GM12878 (cell line): ENCODE results near the gene ANKRD16. TPM values are rescaled to one million over a fixed set of nuclear protein-coding genes. Genes with fewer than 3 reads are reported as not detected.

Experiments used
- BCL11A ChIP-seq: IDR thresholded peaks from 2 replicates; pipeline ENCODE4 v1.6.1; 2011; ENCODE audit warnings: low read depth, low read length
- BRCA1 ChIP-seq: IDR thresholded peaks from 2 replicates; pipeline ENCODE4 v1.6.1; 2011; ENCODE audit warnings: low read depth, low read length, improper control_type of control experiment
- CBFB ChIP-seq: IDR thresholded peaks from 2 replicates; pipeline ENCODE4 v1.6.1; 2016; ENCODE audit warnings: antibody characterized with exemption, low read depth
- CBX5 ChIP-seq: sonication (generic); IDR thresholded peaks from 2 replicates; pipeline ENCODE4 v1.6.1; 2016; ENCODE audit warnings: low read depth, moderate library complexity, mild to moderate bottlenecking, inconsistent platforms
- EED ChIP-seq: sonication (generic); IDR thresholded peaks from 2 replicates; pipeline ENCODE4 v1.6.1; 2016; ENCODE audit warnings: antibody characterized with exemption, low read depth
- EGR1 ChIP-seq, 2 experiments: IDR thresholded peaks; 1 replicate in 1 of 2; 2 replicates in 1 of 2; pipeline ENCODE4 v1.6.1; 2011 to 2012; ENCODE audit warnings: low read depth in 2 of 2, low read length in 2 of 2, borderline replicate concordance in 1 of 2, mild to moderate bottlenecking in 1 of 2, moderate library complexity in 1 of 2
- FOXK2 ChIP-seq: fragments of 450-650 bp; IDR thresholded peaks from 2 replicates; pipeline ENCODE4 v1.6.1; 2017; ENCODE audit warnings: mild to moderate bottlenecking, moderate library complexity
- IKZF1 ChIP-seq: fragments of 450-650 bp; conservative IDR thresholded peaks from 2 replicates; pipeline ENCODE4 v1.6.1; 2017; ENCODE audit warnings: antibody characterized with exemption, mild to moderate bottlenecking
- IKZF2 ChIP-seq, 2 experiments: fragments of 450-650 bp; IDR thresholded peaks; 2 replicates each; pipeline ENCODE4 v1.6.1; 2017; ENCODE audit warnings: mild to moderate bottlenecking in 2 of 2, moderate library complexity in 2 of 2
- MEF2A ChIP-seq: IDR thresholded peaks from 2 replicates; pipeline ENCODE4 v1.6.1; 2011; ENCODE audit warnings: low read depth, mild to moderate bottlenecking, low read length, moderate library complexity; ENCODE audit not compliant: insufficient read depth
- MYC ChIP-seq: IDR thresholded peaks from 2 replicates; pipeline ENCODE4 v1.6.1; 2011; ENCODE audit warnings: mild to moderate bottlenecking, low read length, moderate library complexity, inconsistent platforms; ENCODE audit not compliant: insufficient read depth, insufficient replicate concordance, insufficient read length, severe bottlenecking
- NFIC ChIP-seq: IDR thresholded peaks from 2 replicates; pipeline ENCODE4 v1.6.1; 2012; ENCODE audit warnings: low read depth, mild to moderate bottlenecking, inconsistent platforms, low read length, moderate library complexity
- NR2F1 ChIP-seq: fragments of 450-650 bp; conservative IDR thresholded peaks from 2 replicates; pipeline ENCODE4 v1.6.1; 2017; ENCODE audit warnings: mild to moderate bottlenecking
- PML ChIP-seq: IDR thresholded peaks from 2 replicates; pipeline ENCODE4 v1.6.1; 2012; ENCODE audit warnings: low read length, inconsistent platforms
- TAF1 ChIP-seq: IDR thresholded peaks from 2 replicates; pipeline ENCODE4 v1.6.1; 2011; ENCODE audit warnings: mild to moderate bottlenecking, low read depth, low read length, borderline replicate concordance
- YBX1 ChIP-seq: fragments of 450-650 bp; IDR thresholded peaks from 2 replicates; pipeline ENCODE4 v1.6.1; 2016; ENCODE audit warnings: antibody characterized with exemption
- ZNF217 ChIP-seq: fragments of 450-650 bp; IDR thresholded peaks from 2 replicates; pipeline ENCODE4 v1.6.1; 2017; ENCODE audit warnings: antibody characterized with exemption, mild to moderate bottlenecking
- ZSCAN29 ChIP-seq: fragments of 450-650 bp; IDR thresholded peaks from 2 replicates; pipeline ENCODE4 v1.6.1; 2017; ENCODE audit warnings: mild to moderate bottlenecking, moderate library complexity
- polyA plus RNA-seq, 11 experiments: library from polyadenylated mRNA; depleted of rRNA in 4 of 11; unstranded in 6 of 11; stranded (reverse) in 5 of 11; fragments of >200 nt; fragmentation: Nextera tagmentation in 4 of 11; fragmentation: Illumina TruSeq in 1 of 11; extraction: Ambion mirVana in 4 of 11; extraction: Trizol in 1 of 11; gene quantifications; 1 replicate in 1 of 11; 2 replicates in 10 of 11; pipeline versions ENCODE4 v1.2.1 to v1.2.3, GENCODE V29; 2011 to 2016; ENCODE audit warnings: inconsistent platforms in 2 of 11, missing spikeins in 2 of 11, low read depth in 1 of 11
- total RNA-seq, 4 experiments: library from RNA; depleted of rRNA in 3 of 4; stranded (reverse); fragments of >200 nt in 3 of 4; fragmentation: Illumina TruSeq in 1 of 4; extraction: Trizol in 1 of 4; gene quantifications; 2 replicates each; pipeline versions ENCODE4 v1.2.1 to v1.2.3, GENCODE V29; 2013 to 2021
- TF ChIP-seq, protein P1 (sequence below): fragments of 450-650 bp; IDR thresholded peaks from 2 replicates; pipeline ENCODE4 v1.6.1; 2017; ENCODE audit warnings: mild to moderate bottlenecking, low read depth, inconsistent platforms; ENCODE audit not compliant: poor library complexity, severe bottlenecking
- TF ChIP-seq, protein P2 (sequence below): IDR thresholded peaks from 2 replicates; pipeline ENCODE4 v1.6.1; 2011; ENCODE audit warnings: borderline replicate concordance, low read depth, mild to moderate bottlenecking, moderate library complexity, mixed read lengths, low read length; ENCODE audit not compliant: insufficient read depth; ENCODE audit errors: extremely low read length
- TF ChIP-seq, protein P3 (sequence below): fragments of 450-650 bp; conservative IDR thresholded peaks from 2 replicates; pipeline ENCODE4 v1.6.1; 2017; ENCODE audit warnings: mild to moderate bottlenecking, moderate library complexity
- TF ChIP-seq, protein P4 (sequence below): fragments of 450-650 bp; formaldehyde crosslinking; IDR thresholded peaks from 2 replicates; pipeline ENCODE4 v1.5.0; 2022; ENCODE audit warnings: mild to moderate bottlenecking, missing genetic modification characterization

The ANKRD16 gene
- total and polyA plus RNA-seq, 10 of the 15 experiments (the other 5 are each of a cell fraction or from before 2014, with no cell fraction given): 0.57 to 13.6 (median 4.4) TPM

DNA sequence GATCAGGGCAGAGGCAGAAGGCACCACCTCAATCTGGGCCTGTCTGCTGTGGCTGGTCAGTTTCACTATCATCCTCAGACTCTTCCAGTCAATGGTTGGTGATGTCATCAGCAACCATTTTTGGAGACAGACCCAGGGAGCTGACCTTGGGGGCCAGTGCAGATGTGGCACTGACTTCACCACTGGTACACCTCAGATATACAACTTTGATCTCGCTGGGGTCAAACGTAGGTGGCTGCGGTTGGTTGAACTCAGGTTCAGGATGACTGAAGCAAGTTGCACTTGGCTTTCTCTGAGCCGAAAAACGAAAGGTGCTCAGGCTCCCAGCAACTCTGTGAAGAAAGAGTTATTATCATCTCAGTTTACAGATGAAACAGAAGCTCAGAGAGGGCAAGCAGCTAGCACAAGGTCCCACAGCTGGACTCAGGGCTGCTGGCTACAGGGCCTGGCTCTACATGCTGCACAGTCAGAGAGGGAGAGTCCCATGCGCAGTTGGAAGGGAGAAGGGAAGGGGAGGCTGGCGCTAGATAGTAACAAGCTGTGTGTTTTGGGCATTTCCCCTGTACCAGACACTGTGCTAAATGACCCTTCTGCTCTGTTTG lies 27.2 kb downstream of the ANKRD16 start (continued):
- TF ChIP-seq NFIC (peak; percentile 96), YBX1 (no peak), ZSCAN29 (no peak), IKZF1 (peak; percentile 94), MEF2A (peak; percentile 80; the same call in 1 of the 2 replicates), MYC (no peak), CBFB (peak; percentile 91), BRCA1 (no peak), PML (peak; percentile 77; the same call in 1 of the 2 replicates), BCL11A (peak; percentile 85), IKZF2 (IDR thresholded peaks at IDR 0.05) (peak; percentile 84 to 91), EGR1 (IDR thresholded peaks at IDR 0.05; ENCODE audit: borderline replicate concordance in 1 of 2, low read depth in 2 of 2, low read length in 2 of 2) (peak in 1 of 2 experiments; percentile 81; a peak in 1 of 3 replicates), ZNF217 (peak; percentile 73), CBX5 (peak; percentile 88), FOXK2 (no peak; the same call in 1 of the 2 replicates), EED (peak; percentile 88), NR2F1 (peak; percentile 100), TAF1 (no peak)
- TF ChIP-seq, protein P1, sequence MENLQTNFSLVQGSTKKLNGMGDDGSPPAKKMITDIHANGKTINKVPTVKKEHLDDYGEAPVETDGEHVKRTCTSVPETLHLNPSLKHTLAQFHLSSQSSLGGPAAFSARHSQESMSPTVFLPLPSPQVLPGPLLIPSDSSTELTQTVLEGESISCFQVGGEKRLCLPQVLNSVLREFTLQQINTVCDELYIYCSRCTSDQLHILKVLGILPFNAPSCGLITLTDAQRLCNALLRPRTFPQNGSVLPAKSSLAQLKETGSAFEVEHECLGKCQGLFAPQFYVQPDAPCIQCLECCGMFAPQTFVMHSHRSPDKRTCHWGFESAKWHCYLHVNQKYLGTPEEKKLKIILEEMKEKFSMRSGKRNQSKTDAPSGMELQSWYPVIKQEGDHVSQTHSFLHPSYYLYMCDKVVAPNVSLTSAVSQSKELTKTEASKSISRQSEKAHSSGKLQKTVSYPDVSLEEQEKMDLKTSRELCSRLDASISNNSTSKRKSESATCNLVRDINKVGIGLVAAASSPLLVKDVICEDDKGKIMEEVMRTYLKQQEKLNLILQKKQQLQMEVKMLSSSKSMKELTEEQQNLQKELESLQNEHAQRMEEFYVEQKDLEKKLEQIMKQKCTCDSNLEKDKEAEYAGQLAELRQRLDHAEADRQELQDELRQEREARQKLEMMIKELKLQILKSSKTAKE: peak; percentile 99
- TF ChIP-seq, protein P2, sequence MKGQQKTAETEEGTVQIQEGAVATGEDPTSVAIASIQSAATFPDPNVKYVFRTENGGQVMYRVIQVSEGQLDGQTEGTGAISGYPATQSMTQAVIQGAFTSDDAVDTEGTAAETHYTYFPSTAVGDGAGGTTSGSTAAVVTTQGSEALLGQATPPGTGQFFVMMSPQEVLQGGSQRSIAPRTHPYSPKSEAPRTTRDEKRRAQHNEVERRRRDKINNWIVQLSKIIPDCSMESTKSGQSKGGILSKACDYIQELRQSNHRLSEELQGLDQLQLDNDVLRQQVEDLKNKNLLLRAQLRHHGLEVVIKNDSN: no peak
- TF ChIP-seq, protein P3, sequence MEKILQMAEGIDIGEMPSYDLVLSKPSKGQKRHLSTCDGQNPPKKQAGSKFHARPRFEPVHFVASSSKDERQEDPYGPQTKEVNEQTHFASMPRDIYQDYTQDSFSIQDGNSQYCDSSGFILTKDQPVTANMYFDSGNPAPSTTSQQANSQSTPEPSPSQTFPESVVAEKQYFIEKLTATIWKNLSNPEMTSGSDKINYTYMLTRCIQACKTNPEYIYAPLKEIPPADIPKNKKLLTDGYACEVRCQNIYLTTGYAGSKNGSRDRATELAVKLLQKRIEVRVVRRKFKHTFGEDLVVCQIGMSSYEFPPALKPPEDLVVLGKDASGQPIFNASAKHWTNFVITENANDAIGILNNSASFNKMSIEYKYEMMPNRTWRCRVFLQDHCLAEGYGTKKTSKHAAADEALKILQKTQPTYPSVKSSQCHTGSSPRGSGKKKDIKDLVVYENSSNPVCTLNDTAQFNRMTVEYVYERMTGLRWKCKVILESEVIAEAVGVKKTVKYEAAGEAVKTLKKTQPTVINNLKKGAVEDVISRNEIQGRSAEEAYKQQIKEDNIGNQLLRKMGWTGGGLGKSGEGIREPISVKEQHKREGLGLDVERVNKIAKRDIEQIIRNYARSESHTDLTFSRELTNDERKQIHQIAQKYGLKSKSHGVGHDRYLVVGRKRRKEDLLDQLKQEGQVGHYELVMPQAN: no peak
- TF ChIP-seq, protein P4, sequence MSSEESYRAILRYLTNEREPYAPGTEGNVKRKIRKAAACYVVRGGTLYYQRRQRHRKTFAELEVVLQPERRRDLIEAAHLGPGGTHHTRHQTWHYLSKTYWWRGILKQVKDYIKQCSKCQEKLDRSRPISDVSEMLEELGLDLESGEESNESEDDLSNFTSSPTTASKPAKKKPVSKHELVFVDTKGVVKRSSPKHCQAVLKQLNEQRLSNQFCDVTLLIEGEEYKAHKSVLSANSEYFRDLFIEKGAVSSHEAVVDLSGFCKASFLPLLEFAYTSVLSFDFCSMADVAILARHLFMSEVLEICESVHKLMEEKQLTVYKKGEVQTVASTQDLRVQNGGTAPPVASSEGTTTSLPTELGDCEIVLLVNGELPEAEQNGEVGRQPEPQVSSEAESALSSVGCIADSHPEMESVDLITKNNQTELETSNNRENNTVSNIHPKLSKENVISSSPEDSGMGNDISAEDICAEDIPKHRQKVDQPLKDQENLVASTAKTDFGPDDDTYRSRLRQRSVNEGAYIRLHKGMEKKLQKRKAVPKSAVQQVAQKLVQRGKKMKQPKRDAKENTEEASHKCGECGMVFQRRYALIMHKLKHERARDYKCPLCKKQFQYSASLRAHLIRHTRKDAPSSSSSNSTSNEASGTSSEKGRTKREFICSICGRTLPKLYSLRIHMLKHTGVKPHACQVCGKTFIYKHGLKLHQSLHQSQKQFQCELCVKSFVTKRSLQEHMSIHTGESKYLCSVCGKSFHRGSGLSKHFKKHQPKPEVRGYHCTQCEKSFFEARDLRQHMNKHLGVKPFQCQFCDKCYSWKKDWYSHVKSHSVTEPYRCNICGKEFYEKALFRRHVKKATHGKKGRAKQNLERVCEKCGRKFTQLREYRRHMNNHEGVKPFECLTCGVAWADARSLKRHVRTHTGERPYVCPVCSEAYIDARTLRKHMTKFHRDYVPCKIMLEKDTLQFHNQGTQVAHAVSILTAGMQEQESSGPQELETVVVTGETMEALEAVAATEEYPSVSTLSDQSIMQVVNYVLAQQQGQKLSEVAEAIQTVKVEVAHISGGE (CRISPR knock-in tag): no peak
